ENCODE measurements around the gene UPF2. TPM values are rescaled to one million over a fixed set of nuclear protein-coding genes. Genes with fewer than 3 reads are reported as not detected.
A peak's percentile ranks its signal among the peaks of the same experiment; 100 is the strongest.

Gene UPF2
- total and polyA plus RNA-seq, 2 of the 13 experiments (the other 11 are each of a cell fraction or from before 2014, with no cell fraction given): 6.2 to 14.5 TPM

DNA sequence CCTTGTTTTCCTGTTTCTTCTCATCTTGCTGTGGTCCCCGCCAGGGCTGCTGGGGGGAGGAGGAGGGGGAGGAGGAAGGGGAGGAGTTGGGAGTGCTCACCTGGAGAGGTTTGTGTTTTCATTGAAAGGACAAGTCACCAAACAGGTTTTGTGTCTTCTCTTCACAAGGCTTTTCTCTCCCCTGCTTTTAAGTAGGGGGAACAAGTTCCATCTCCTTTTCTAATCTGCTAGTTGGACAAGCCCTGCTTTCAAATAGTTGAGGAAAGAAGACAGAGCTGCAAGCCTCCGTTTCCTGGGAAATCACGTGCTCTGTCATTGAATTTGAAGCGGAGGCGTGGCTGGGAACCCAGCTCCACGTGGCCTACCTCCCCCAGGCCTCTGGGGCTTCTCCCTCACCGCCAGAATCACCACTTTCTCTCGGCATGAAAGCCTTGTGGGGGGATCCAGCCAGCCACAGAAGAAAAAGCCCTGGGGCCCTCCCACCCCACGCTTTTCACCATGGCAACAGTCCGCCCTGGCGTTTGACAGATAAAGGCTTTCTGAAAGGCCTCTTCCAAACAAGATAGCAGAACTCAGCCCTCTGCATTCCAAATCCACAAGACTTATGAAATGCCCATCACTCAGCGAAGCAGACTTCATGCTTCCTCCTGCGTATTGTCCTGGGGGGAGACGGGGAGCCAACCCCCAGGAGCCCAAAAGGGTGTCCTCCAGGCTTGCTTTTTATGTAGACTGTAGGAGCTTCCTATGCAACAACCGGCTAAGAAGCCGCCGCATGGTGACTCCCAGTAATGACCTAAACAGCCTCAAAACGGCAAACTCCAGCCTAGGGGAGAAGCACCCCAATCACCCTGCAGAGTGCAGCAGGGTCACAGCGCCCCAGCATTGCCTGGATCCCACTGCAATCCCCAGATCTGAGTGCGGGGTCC, 167.8 kb downstream of the UPF2 start (continued):
- TF ChIP-seq, protein P1, sequence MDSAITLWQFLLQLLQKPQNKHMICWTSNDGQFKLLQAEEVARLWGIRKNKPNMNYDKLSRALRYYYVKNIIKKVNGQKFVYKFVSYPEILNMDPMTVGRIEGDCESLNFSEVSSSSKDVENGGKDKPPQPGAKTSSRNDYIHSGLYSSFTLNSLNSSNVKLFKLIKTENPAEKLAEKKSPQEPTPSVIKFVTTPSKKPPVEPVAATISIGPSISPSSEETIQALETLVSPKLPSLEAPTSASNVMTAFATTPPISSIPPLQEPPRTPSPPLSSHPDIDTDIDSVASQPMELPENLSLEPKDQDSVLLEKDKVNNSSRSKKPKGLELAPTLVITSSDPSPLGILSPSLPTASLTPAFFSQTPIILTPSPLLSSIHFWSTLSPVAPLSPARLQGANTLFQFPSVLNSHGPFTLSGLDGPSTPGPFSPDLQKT (CRISPR knock-in tag; IDR thresholded peaks at IDR 0.05; ENCODE audit: borderline replicate concordance): no peak
- TF ChIP-seq XRCC5 (optimal IDR thresholded peaks at IDR 0.05; ENCODE audit: low read length) (no peak), ZNF430 (CRISPR knock-in tag; IDR thresholded peaks at IDR 0.05) (peak; percentile 66; the same call in 1 of the 2 replicates), ZNF713 (CRISPR knock-in tag; IDR thresholded peaks at IDR 0.05) (no peak), ZNF333 (CRISPR knock-in tag; IDR thresholded peaks at IDR 0.05; ENCODE audit: borderline replicate concordance) (no peak), KMT2B (CRISPR knock-in tag; IDR thresholded peaks at IDR 0.05) (no peak; the same call in none of the 2 replicates), ZNF792 (CRISPR knock-in tag; IDR thresholded peaks at IDR 0.05) (peak; percentile 30; the same call in 1 of the 2 replicates), SP2 (CRISPR knock-in tag; IDR thresholded peaks at IDR 0.05) (no peak), ZNF572 (CRISPR knock-in tag; IDR thresholded peaks at IDR 0.05) (no peak), IKZF1 (IDR thresholded peaks at IDR 0.05) (no peak), MIER3 (CRISPR knock-in tag; IDR thresholded peaks at IDR 0.05; ENCODE audit: borderline replicate concordance) (0 out of 2 replicates have a peak, but pooled peaks have one; percentile 18), TRIM24 (CRISPR knock-in tag; IDR thresholded peaks at IDR 0.05) (no peak), JARID2 (CRISPR knock-in tag; IDR thresholded peaks at IDR 0.05; ENCODE audit: insufficient replicate concordance) (no peak), RBAK (CRISPR knock-in tag; IDR thresholded peaks at IDR 0.05) (0 out of 2 replicates have a peak, but pooled peaks have one; percentile 39), ZMYM3 (CRISPR knock-in tag; IDR thresholded peaks at IDR 0.05) (no peak), ZFP37 (CRISPR knock-in tag; IDR thresholded peaks at IDR 0.05; ENCODE audit: borderline replicate concordance) (peak; percentile 60)
- TF ChIP-seq, protein P2, sequence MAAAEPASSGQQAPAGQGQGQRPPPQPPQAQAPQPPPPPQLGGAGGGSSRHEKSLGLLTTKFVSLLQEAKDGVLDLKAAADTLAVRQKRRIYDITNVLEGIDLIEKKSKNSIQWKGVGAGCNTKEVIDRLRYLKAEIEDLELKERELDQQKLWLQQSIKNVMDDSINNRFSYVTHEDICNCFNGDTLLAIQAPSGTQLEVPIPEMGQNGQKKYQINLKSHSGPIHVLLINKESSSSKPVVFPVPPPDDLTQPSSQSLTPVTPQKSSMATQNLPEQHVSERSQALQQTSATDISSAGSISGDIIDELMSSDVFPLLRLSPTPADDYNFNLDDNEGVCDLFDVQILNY (CRISPR knock-in tag; conservative IDR thresholded peaks at IDR 0.05): no peak
- TF ChIP-seq, protein P3, sequence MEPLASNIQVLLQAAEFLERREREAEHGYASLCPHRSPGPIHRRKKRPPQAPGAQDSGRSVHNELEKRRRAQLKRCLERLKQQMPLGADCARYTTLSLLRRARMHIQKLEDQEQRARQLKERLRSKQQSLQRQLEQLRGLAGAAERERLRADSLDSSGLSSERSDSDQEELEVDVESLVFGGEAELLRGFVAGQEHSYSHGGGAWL (CRISPR knock-in tag; IDR thresholded peaks at IDR 0.05): peak; percentile 95
- TF ChIP-seq, protein P4, sequence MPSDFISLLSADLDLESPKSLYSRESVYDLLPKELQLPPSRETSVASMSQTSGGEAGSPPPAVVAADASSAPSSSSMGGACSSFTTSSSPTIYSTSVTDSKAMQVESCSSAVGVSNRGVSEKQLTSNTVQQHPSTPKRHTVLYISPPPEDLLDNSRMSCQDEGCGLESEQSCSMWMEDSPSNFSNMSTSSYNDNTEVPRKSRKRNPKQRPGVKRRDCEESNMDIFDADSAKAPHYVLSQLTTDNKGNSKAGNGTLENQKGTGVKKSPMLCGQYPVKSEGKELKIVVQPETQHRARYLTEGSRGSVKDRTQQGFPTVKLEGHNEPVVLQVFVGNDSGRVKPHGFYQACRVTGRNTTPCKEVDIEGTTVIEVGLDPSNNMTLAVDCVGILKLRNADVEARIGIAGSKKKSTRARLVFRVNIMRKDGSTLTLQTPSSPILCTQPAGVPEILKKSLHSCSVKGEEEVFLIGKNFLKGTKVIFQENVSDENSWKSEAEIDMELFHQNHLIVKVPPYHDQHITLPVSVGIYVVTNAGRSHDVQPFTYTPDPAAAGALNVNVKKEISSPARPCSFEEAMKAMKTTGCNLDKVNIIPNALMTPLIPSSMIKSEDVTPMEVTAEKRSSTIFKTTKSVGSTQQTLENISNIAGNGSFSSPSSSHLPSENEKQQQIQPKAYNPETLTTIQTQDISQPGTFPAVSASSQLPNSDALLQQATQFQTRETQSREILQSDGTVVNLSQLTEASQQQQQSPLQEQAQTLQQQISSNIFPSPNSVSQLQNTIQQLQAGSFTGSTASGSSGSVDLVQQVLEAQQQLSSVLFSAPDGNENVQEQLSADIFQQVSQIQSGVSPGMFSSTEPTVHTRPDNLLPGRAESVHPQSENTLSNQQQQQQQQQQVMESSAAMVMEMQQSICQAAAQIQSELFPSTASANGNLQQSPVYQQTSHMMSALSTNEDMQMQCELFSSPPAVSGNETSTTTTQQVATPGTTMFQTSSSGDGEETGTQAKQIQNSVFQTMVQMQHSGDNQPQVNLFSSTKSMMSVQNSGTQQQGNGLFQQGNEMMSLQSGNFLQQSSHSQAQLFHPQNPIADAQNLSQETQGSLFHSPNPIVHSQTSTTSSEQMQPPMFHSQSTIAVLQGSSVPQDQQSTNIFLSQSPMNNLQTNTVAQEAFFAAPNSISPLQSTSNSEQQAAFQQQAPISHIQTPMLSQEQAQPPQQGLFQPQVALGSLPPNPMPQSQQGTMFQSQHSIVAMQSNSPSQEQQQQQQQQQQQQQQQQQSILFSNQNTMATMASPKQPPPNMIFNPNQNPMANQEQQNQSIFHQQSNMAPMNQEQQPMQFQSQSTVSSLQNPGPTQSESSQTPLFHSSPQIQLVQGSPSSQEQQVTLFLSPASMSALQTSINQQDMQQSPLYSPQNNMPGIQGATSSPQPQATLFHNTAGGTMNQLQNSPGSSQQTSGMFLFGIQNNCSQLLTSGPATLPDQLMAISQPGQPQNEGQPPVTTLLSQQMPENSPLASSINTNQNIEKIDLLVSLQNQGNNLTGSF (CRISPR knock-in tag; IDR thresholded peaks at IDR 0.05): no peak
- TF ChIP-seq, protein P5, sequence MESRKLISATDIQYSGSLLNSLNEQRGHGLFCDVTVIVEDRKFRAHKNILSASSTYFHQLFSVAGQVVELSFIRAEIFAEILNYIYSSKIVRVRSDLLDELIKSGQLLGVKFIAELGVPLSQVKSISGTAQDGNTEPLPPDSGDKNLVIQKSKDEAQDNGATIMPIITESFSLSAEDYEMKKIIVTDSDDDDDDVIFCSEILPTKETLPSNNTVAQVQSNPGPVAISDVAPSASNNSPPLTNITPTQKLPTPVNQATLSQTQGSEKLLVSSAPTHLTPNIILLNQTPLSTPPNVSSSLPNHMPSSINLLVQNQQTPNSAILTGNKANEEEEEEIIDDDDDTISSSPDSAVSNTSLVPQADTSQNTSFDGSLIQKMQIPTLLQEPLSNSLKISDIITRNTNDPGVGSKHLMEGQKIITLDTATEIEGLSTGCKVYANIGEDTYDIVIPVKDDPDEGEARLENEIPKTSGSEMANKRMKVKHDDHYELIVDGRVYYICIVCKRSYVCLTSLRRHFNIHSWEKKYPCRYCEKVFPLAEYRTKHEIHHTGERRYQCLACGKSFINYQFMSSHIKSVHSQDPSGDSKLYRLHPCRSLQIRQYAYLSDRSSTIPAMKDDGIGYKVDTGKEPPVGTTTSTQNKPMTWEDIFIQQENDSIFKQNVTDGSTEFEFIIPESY (CRISPR knock-in tag; IDR thresholded peaks at IDR 0.05): 0 out of 2 replicates have a peak, but pooled peaks have one; percentile 21
